Measurements from ENCODE around the gene SORL1-AS1.

Gene SORL1-AS1

GRCh38 chr11:121474680-121475079 lies 21.9 kb upstream of the SORL1-AS1 start:
- DNase-seq = no peak

GRCh38 chr11:121473064-121473777 lies 20.5 kb upstream of the SORL1-AS1 start:
- peak in 6 of 14 donors; percentile 32 to 63 (median 40) for DNase-seq

- no peak for DNase-seq
These were observed 19.5 kb upstream of the SORL1-AS1 start for GRCh38 chr11:121472312-121472711.

- no peak for DNase-seq
These were observed 18.4 kb upstream of the SORL1-AS1 start for GRCh38 chr11:121471167-121471566.

- DNase-seq = no peak
These were observed 17.1 kb upstream of the SORL1-AS1 start for GRCh38 chr11:121469910-121470309.

- DNase-seq = peak in 1 of 14 donors; percentile 20
These were observed 15.2 kb upstream of the SORL1-AS1 start for GRCh38 chr11:121467965-121468364.

GRCh38 chr11:121467471-121467870 lies 14.7 kb upstream of the SORL1-AS1 start:
- no peak for DNase-seq

- DNase-seq = peak in 11 of 14 donors; percentile 42 to 90 (median 75)
These were observed 13.5 kb upstream of the SORL1-AS1 start for GRCh38 chr11:121466063-121466794.

GRCh38 chr11:121465709-121466062 lies 12.9 kb upstream of the SORL1-AS1 start:
- DNase-seq = no peak

- peak in 12 of 14 donors; percentile 21 to 82 (median 60) for DNase-seq
These were observed 11.7 kb upstream of the SORL1-AS1 start for GRCh38 chr11:121464352-121464946.

- peak in 1 of 14 donors; percentile 70 for DNase-seq
These were observed 11.0 kb upstream of the SORL1-AS1 start for GRCh38 chr11:121463689-121464335.

GRCh38 chr11:121461843-121462242 lies 9.1 kb upstream of the SORL1-AS1 start:
- no peak for DNase-seq

GRCh38 chr11:121460941-121461514 lies 8.3 kb upstream of the SORL1-AS1 start:
- DNase-seq = no peak

GRCh38 chr11:121459413-121460017 lies 6.7 kb upstream of the SORL1-AS1 start:
- DNase-seq = no peak

- no peak for DNase-seq
These were observed 5.8 kb upstream of the SORL1-AS1 start for GRCh38 chr11:121458551-121458950.

- DNase-seq = peak in 1 of 14 donors; percentile 28
These were observed 4.2 kb upstream of the SORL1-AS1 start for GRCh38 chr11:121456816-121457431.

- no peak for DNase-seq
These were observed 3.4 kb upstream of the SORL1-AS1 start for GRCh38 chr11:121456151-121456550.

- peak in 1 of 14 donors; percentile 44 for DNase-seq
These were observed 2.3 kb upstream of the SORL1-AS1 start for GRCh38 chr11:121455115-121455514.

GRCh38 chr11:121453589-121454299 lies 977 bp upstream of the SORL1-AS1 start:
- DNase-seq = no peak

GRCh38 chr11:121451986-121452608 lies 670 bp downstream of the SORL1-AS1 start, which contains the start of gene SORL1:
Gene SORL1 (plus strand): TSS chr11:121452314. CDS start chr11:121452332, 18 bp downstream.
- peak in 13 of 14 donors; percentile 50 to 86 (median 76) for DNase-seq
